ENCODE results near the gene PIK3C3.

The PIK3C3 gene

DNA sequence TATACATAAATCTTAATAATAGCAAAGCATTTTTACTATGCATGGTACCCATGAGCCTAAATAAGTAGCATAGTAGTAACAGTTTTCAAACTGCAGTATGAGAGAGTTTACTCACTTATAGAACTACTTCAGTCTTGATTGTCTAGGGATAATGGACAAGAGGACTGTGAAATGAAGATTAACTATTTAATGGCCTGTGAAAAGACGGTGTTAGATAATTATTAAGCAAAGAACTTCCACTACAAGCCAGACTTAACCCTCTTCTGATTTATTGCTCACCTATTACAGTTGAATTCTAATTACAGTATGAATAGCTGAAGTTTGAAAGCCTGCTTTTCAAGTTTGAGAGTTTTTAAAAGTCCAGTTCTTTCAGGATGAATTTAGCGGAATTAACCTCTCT, 18.9 kb downstream of the PIK3C3 start:
- no peak for DNase-seq (ENCODE audit: low read depth in 2 of 2)
- TF ChIP-seq, protein P1, sequence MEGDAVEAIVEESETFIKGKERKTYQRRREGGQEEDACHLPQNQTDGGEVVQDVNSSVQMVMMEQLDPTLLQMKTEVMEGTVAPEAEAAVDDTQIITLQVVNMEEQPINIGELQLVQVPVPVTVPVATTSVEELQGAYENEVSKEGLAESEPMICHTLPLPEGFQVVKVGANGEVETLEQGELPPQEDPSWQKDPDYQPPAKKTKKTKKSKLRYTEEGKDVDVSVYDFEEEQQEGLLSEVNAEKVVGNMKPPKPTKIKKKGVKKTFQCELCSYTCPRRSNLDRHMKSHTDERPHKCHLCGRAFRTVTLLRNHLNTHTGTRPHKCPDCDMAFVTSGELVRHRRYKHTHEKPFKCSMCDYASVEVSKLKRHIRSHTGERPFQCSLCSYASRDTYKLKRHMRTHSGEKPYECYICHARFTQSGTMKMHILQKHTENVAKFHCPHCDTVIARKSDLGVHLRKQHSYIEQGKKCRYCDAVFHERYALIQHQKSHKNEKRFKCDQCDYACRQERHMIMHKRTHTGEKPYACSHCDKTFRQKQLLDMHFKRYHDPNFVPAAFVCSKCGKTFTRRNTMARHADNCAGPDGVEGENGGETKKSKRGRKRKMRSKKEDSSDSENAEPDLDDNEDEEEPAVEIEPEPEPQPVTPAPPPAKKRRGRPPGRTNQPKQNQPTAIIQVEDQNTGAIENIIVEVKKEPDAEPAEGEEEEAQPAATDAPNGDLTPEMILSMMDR (IDR thresholded peaks at IDR 0.05; ENCODE audit: low read depth, low read length): no peak
- no peak overlapping the region for H3K4me3 ChIP-seq (replicated peaks in 1 of 2; ENCODE audit: low read depth in 2 of 2, low read length in 2 of 2)

DNA sequence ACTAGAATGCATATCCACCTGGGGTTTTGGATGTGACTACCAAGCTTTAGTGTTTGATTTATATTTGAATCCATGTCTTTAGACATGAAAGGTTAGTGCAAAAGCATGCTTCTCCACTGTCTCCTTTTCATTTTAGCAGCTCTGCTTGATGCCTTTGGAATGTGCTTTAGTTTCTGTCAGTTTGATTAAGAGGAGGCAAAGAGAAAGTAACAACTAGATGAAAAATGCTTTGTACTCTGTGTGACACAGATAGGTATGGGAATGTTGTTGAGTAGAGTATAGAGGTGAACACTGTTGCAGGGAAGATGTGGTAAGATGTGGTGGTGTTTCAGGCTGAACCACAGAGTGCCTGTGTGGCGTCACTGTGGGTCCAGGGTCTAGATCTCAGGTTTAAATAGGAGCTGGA, 19.8 kb downstream of the PIK3C3 start:
- TF ChIP-seq, protein P1 (IDR thresholded peaks at IDR 0.05; ENCODE audit: low read depth, low read length): no peak
- H3K4me3 ChIP-seq (replicated peaks in 1 of 2; ENCODE audit: low read depth in 2 of 2, low read length in 2 of 2): no peak overlapping the region
- DNase-seq (ENCODE audit: low read depth in 2 of 2): no peak

GRCh38 chr18:41975284-41975683, 20.2 kb downstream of the PIK3C3 start:
- no peak for DNase-seq (ENCODE audit: low read depth in 2 of 2)
- no peak overlapping the region for H3K4me3 ChIP-seq (replicated peaks in 1 of 2; ENCODE audit: low read depth in 2 of 2, low read length in 2 of 2)
- TF ChIP-seq, protein P1 (IDR thresholded peaks at IDR 0.05; ENCODE audit: low read depth, low read length): no peak

DNA sequence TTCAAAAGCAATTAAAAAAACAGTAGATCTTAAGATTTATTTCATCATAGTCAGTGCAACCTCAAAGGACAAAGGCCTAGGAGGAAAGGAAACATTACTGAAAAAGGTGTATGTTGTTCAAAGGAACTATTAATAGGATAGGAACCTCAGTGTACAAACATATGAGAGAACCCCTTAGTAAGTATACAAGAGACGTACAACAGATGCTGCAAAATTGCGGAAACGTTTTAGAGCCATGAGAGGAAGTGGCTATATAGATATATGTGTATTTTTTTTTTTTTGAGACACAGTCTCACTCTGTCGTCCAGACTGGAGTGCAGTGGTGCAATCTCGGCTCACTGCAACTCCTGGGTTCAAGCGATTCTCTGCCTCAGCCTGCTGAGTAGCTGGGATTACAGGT, 22.2 kb downstream of the PIK3C3 start:
- no peak for DNase-seq (ENCODE audit: low read depth in 2 of 2)
- no peak overlapping the region for H3K4me3 ChIP-seq (replicated peaks in 1 of 2; ENCODE audit: low read depth in 2 of 2, low read length in 2 of 2)
- TF ChIP-seq, protein P1 (IDR thresholded peaks at IDR 0.05; ENCODE audit: low read depth, low read length): no peak

DNA sequence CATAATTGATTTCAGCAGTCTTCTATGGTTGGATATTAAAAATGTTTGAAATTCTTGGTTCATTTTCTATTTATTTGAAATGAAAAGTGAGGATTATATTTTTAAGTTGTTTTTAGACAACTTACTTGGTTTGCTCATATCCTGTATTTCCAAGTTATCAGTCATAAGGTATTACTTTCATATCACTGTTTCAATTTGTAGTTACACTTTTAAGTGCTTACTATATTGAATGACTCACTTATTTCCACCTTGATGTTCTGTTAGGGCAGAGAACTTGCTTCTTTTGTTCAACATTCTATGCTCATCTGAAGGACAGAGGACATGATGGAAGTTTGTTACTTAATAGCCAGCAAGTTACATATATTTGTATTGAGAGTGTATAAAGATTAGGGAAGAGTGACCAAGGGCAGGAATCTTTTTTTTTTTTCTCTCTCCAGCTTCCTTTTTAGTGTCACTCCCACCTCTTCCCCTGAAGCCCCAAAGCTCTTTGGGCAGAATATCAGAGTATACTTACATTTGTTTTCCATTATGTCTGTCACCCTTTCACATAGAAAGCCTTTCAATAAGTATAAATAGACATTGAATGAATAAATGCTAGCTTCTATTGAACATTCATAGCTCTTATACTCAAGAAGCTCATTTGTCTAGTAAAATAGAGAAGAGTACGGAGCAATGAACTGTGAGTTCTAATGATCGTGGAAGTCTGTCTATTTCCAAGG, 28.1 kb downstream of the PIK3C3 start:
- no peak overlapping the region for H3K4me3 ChIP-seq (replicated peaks in 1 of 2; ENCODE audit: low read depth in 2 of 2, low read length in 2 of 2)
- peak in 1 of 2 donors; percentile 17 for DNase-seq (ENCODE audit: low read depth in 2 of 2)
- TF ChIP-seq, protein P1 (IDR thresholded peaks at IDR 0.05; ENCODE audit: low read depth, low read length): no peak

GRCh38 chr18:41985914-41986313, 30.9 kb downstream of the PIK3C3 start:
- H3K4me3 ChIP-seq (replicated peaks in 1 of 2; ENCODE audit: low read depth in 2 of 2, low read length in 2 of 2): no peak overlapping the region
- TF ChIP-seq, protein P1 (IDR thresholded peaks at IDR 0.05; ENCODE audit: low read depth, low read length): no peak
- no peak for DNase-seq (ENCODE audit: low read depth in 2 of 2)

DNA sequence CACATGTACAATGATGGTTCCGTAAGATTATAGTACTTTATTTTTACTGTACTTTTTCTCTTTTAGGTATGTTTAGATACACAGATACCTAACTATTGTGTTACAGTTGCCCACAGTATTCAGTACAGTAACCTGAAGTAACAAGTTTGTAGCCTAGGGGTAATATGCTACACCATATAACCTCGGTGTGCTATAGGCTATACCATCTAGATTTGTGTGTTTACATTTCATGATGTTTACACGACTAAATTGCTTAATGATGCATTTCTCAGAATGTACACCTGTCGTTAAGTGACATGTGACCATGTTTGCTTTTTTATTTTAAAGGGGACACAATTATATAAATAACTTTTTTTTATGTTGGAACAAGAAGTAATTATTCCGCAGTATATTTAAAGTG, 34.5 kb downstream of the PIK3C3 start:
- no peak for DNase-seq (ENCODE audit: low read depth in 2 of 2)
- TF ChIP-seq, protein P1 (IDR thresholded peaks at IDR 0.05; ENCODE audit: low read depth, low read length): no peak
- no peak overlapping the region for H3K4me3 ChIP-seq (replicated peaks in 1 of 2; ENCODE audit: low read depth in 2 of 2, low read length in 2 of 2)

All from cardiac fibroblast (primary cell).